Hepatocyte (in vitro differentiated cells): ENCODE measurements around the gene VPS45.

ENCODE experiments used
- CTCF ChIP-seq: fragments of 200-600 bp; sonication (generic); IDR thresholded peaks from 2 replicates; pipeline ENCODE4 v1.5.1; 2016; ENCODE audit warnings: antibody characterized with exemption, mild to moderate bottlenecking; ENCODE audit not compliant: poor library complexity
- EZH2 ChIP-seq: fragments of 200-600 bp; sonication (generic); IDR thresholded peaks from 2 replicates; pipeline ENCODE4 v1.6.1; 2016; ENCODE audit warnings: antibody characterized with exemption, mild to moderate bottlenecking, borderline replicate concordance
- EZH2phosphoT487 ChIP-seq: fragments of 200-600 bp; sonication (generic); IDR thresholded peaks from one replicate; pipeline ENCODE4 v1.6.1; 2018; ENCODE audit warnings: antibody characterized with exemption, mild to moderate bottlenecking, low read depth, moderate library complexity; ENCODE audit not compliant: unreplicated experiment, severe bottlenecking

- TF ChIP-seq CTCF (no peak), EZH2phosphoT487 (no peak), EZH2 (no peak)
Observed at GRCh38 chr1:150083907-150084306, 16.3 kb downstream of the VPS45 start.
